Measurements from ENCODE around the gene ANO7. TPM values are rescaled to one million over a fixed set of nuclear protein-coding genes. Genes with fewer than 3 reads are reported as not detected.
A peak's percentile ranks its signal among the peaks of the same experiment; 100 is the strongest.

The ANO7 gene
- total and polyA plus RNA-seq, 2 of the 13 experiments (the other 11 are each of a cell fraction or from before 2014, with no cell fraction given), result 4.1 to 4.9 TPM

GRCh38 chr2:241223211-241224017, 34.9 kb downstream of the ANO7 start (continued):
- TF ChIP-seq AKNA (CRISPR knock-in tag; IDR thresholded peaks at IDR 0.05; ENCODE audit: borderline replicate concordance) (no peak), E2F5 (CRISPR knock-in tag; conservative IDR thresholded peaks at IDR 0.05) (no peak), ZEB1 (IDR thresholded peaks at IDR 0.05; ENCODE audit: insufficient replicate concordance, low read depth) (peak; percentile 56), CEBPZ (IDR thresholded peaks at IDR 0.05; ENCODE audit: low read length) (no peak), PCBP1 (IDR thresholded peaks at IDR 0.05; ENCODE audit: borderline replicate concordance, low read depth, low read length) (no peak), ZBTB8A (CRISPR knock-in tag; IDR thresholded peaks at IDR 0.05; ENCODE audit: borderline replicate concordance, low read depth) (no peak), ZNF563 (CRISPR knock-in tag; IDR thresholded peaks at IDR 0.05) (no peak), NFKBIZ (CRISPR knock-in tag; IDR thresholded peaks at IDR 0.05) (no peak), ZBTB7B (CRISPR knock-in tag; IDR thresholded peaks at IDR 0.05) (no peak), HNF1B (CRISPR knock-in tag; IDR thresholded peaks at IDR 0.05) (no peak), ZNF7 (CRISPR knock-in tag; IDR thresholded peaks at IDR 0.05) (no peak), U2AF1 (optimal IDR thresholded peaks at IDR 0.05; ENCODE audit: low read depth, low read length) (peak; percentile 53), CAMTA2 (CRISPR knock-in tag; IDR thresholded peaks at IDR 0.05; ENCODE audit: borderline replicate concordance) (peak; percentile 33; the same call in 1 of the 2 replicates), ZNF691 (CRISPR knock-in tag; IDR thresholded peaks at IDR 0.05; ENCODE audit: borderline replicate concordance, low read depth) (no peak), ZNF431 (CRISPR knock-in tag; IDR thresholded peaks at IDR 0.05; ENCODE audit: borderline replicate concordance, low read depth) (no peak)
